Diencephalon (tissue), 1 donor: ENCODE data around the gene NTRK1. TPM values are rescaled to one million over a fixed set of nuclear protein-coding genes. Genes with fewer than 3 reads are reported as not detected.

Experiments used
- total RNA-seq: library from RNA; depleted of rRNA; stranded (reverse); fragments of >200 nt; gene quantifications from one replicate; pipeline ENCODE4 v1.2.3, GENCODE V29; 2014

The NTRK1 gene
- 6.2 TPM for total RNA-seq

DNA sequence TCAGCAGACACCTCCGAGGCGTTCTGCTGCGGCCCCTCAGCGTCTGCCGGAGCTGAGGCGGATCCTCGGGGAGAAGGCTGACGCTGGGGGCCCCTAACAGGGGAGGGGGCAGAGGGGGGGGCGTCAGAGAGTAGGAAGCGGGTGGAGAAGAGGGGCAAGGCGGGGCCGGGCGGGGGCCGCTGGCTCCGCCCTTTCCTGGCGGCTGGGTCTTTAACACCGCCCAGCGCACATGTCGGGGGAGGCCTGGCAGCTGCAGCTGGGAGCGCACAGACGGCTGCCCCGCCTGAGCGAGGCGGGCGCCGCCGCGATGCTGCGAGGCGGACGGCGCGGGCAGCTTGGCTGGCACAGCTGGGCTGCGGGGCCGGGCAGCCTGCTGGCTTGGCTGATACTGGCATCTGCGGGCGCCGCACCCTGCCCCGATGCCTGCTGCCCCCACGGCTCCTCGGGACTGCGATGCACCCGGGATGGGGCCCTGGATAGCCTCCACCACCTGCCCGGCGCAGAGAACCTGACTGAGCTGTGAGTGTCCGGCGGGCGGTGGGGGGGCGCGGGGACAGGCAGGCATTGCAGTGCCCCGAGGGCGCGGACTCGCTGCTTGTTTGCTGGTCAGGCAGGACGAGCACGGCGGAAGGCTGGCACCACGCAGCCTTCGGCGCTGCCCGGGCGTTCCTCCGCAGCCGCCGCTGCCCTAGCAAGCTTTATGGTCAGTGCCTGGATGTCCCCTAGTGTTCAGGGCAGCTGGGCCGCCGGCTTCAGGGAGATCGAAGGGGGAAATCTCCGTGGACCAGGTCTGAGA is at the start of gene NTRK1:
Gene NTRK1 (plus strand): TSS at position 238 of the 796 bp plus-strand sequence. CDS start 70 bp downstream, at position 308.

DNA sequence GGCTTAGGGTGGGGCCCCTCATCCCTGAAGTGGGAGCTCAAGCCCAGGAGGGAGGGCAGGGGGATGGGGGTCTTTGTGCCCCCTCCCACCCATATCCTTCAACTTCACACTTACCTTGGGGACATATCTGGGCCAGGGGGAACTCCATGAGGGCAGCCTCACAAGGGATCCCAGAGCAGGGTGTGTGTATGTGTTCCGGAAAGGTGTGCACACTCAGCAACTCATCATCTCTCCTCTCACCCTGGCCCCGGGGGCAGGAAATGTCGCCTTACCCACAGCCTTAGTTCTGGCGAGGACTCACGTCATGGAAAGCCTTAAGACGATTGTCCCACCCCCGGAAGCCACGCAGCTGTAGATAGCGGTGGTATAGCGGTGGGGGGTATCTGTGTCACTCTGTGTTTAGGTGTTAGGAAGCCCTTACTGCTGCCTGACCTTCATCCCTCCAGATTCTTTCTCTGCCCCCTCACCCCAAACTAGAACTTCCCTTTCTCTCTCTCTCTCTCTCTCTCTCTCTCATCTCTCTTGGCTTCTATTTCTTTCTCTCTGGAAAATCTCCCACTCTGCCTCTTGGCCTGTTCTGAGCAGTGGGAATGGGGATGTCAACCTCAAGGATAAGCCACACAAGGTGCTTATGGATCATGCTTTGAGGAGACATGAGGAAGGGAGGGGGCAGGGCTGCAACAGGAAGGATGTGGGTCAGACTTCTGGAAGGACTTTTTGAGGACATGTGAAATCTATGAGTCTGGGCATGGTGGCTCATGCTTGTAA is 43.9 kb upstream of the NTRK1 start, which contains the start of gene SH2D2A:
Gene SH2D2A (minus strand): TSS at position 288 of the 768 bp plus-strand sequence. CDS start 140 bp downstream, at position 148.

DNA sequence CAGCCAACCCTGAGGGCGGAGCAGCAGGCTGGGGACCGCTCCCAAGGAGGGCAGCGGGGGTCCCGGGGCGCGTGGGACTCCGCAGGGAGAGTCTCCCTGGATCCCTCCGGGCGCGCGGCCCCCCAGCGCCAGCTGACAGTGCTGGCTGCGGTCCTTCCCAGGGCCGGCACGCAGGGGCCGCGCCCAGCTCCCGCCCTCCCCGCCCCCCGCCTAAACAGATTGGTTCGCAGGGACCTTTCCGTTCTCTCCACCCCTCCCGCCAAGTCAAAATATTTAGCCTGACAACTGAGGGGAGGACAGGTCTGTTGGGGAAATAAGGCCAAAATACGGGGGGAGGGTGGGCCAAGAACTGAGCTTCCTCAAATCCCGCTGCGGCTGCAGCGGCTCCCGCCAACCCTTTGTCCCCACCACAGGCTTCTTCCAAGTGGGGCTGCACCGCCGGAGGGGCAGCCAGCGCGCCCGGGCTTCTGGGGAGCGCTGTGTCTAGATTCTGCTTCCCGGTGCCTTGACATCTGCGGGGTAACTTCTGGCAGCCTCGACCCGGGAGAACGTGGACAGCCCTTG is 1.6 kb upstream of the NTRK1 start, which contains the start of gene INSRR:
Gene INSRR (minus strand): TSS at position 159 of the 564 bp plus-strand sequence. CDS start 496 bp downstream, outside the sequence.

DNA sequence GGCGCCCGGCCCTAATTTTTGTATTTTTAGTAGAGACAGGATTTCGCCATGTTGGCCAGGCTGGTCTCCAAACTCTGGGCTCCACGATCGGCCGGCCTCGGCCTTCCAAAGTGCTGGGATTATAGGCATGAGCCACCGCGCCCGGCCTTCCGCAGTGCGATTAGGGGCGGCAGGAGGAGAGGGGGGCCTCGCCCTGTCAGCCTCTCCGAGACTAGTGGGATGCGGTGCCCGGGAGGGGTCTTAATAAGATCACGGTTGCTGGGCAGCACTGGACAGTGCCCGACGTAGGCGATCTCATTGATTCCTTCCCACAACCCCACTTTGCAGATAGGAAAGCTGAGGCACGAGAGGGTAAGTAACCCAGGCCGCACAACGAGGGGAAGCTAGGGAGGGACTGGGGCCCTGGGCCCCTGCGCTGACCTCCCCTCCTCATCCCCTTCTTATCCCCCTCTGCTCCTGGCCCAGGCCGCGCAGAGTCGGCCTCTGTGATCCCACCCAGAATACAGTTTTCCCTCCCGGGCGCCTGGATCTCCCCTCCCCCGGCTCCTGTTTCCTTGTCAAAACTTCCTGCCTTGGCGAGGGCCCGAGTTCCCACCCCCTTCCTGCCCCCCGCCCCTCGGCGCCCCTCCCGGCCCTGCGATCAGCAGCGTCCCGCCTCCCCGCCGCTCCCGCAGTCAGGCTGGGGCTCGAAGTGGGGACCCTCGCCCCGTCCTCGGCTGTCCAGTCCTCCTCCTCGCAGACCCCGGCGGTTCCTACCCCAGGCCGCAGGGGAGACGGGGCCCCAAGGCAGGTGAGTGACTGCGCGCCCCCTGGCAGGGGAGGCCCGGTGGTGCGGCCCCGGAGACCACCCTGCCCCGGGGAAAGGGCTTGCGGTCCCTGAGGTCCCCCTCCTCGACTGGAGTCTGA is 32.6 kb downstream of the NTRK1 start, which contains the start of gene PEAR1:
Gene PEAR1 (plus strand): TSS at position 671 of the 906 bp plus-strand sequence. CDS start 10,209 bp downstream, outside the sequence.

DNA sequence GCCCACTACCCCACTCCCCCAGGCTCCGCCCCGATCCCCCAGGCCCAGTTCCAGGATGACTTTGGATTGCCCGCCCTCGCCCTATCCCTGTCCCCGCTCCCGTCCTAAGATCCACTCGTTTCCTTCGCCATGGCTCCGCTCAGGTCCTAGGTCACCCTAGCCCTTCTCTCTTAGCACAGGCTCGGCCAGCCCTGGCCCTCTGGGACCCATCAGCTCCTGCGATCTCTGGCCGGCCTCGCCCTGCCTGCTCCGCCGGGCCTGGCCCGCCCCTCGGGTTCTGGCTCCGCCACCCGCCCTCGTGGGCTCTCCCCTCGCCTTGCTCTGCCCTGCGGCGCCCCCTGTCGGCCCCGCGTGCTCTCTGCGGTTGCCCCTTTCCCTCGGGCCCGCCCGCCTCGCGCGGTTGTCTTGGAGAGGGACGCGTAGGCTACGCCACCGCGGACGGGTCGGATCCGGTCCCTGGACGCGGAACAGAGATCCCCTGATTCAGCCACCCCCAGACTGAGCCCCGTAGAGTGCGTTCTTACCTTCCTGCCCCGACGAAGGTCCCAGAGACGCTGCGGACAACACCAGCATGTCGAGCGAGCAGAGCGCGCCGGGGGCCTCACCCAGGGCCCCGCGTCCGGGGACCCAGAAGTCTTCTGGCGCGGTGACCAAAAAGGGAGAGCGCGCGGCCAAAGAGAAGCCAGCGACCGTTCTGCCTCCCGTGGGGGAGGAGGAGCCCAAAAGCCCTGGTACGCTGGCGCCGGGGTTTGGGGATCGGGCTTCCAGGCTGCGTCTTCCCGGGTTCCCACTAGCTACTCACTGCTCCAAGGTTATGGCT is 59.8 kb downstream of the NTRK1 start, which contains the start of gene LRRC71:
Gene LRRC71 (plus strand): TSS at position 400 of the 820 bp plus-strand sequence. CDS start 172 bp downstream, at position 572.

Other genes starting within 250 kb of the NTRK1 start
- gene HAPLN2, start 241.4 kb upstream of the NTRK1 start, total RNA-seq = 0.23 TPM
- 219 TPM for gene BCAN, start 218.7 kb upstream of the NTRK1 start, total RNA-seq
- gene NES, start 183.5 kb upstream of the NTRK1 start, total RNA-seq = 48.7 TPM
- 8.8 TPM for gene CRABP2, start 155.3 kb upstream of the NTRK1 start, total RNA-seq
- gene METTL25B, start 132.4 kb upstream of the NTRK1 start, total RNA-seq = 7.2 TPM
- gene ISG20L2, start 132.1 kb upstream of the NTRK1 start, total RNA-seq = 15.7 TPM
- 21.5 TPM for gene MRPL24, start 119.8 kb upstream of the NTRK1 start, total RNA-seq
- 62.7 TPM for gene HDGF, start 109.2 kb upstream of the NTRK1 start, total RNA-seq
- 28.1 TPM for gene PRCC, start 93.3 kb upstream of the NTRK1 start, total RNA-seq
- not detected for gene SH2D2A, start 44.0 kb upstream of the NTRK1 start, total RNA-seq
- gene INSRR, start 1.7 kb upstream of the NTRK1 start, total RNA-seq = 0.46 TPM
- 0.92 TPM for gene PEAR1, start 32.9 kb downstream of the NTRK1 start, total RNA-seq
- 1.2 TPM for gene LRRC71, start 59.8 kb downstream of the NTRK1 start, total RNA-seq
- 48.7 TPM for gene ARHGEF11, start 184.9 kb downstream of the NTRK1 start, total RNA-seq
- gene ETV3L, start 238.9 kb downstream of the NTRK1 start, total RNA-seq = 0.23 TPM